ENCODE measurements around the gene PCSK7. TPM values are rescaled to one million over a fixed set of nuclear protein-coding genes. Genes with fewer than 3 reads are reported as not detected.

The PCSK7 gene
- total RNA-seq, 2 donors from 2014 or later = 41.4 to 90.2 TPM

DNA sequence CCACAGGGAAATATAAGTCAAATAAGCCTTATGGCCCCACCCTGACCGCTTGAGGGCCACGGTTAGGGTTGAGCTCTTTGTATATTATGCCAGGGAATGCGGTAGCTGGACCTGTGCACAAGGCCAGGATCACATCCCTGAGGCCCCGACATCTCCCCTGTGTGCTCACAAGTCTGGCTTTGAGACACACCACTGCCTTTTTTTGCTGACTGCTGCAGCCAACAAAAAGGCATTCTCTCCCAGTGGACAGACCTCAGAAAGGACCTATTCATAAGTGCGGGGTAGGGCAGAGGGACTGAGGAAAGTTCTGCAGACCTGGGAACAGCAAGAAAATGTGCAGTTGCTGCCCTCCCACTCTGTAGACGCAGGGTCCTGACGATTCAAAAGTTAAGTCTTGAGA is 56.8 kb downstream of the PCSK7 start:
- no peak for DNase-seq (ENCODE audit: low spot score)
- H3K27ac ChIP-seq = no peak overlapping the region

DNA sequence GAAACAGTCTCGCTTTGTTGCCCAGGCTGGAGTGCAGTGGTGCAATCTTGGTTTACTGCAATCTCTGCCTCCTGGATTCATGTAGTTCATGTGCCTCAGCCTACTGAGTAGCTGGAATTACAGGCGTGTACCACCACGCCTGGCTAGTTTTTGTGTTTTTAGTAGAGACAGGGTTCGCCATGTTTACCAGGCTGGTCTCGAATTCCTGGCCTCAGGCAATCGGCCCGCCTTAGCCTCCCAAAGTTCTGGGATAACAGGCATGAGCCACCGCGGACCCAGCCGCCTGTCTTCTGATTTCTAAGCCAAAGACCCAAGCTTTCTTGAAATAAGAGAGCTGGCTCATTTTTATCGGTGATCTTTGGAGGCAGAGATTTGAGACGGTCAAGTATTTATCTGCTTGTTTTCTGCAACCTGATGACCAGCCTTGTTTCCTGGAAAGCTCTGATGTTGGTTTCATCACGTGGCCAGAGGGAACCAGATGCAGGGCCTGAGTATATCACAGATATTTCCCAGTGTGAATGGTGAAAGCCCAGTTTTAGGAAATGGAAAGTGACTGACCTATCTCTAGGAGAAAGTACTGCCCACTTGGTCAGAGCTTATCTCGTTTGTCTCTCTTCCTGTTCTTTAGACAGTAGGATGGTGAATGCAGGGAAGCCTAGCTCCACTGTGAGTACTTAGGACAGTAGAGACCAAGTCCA is 59.0 kb downstream of the PCSK7 start:
- Histone ChIP-seq H3K9me3 (no peaks in the 10 kb centered on the region), H3K4me3 (no peak overlapping the region), H3K4me1 (ENCODE audit: control insufficient read depth in 1 of 2, low read depth in 2 of 2) (peaks cover 0 to 10% of the 10 kb centered on the region in 2 donors), H3K27ac (no peak overlapping the region), H3K27me3 (replicated peaks; ENCODE audit: insufficient read depth) (no peaks in the 10 kb centered on the region), H3K36me3 (peaks cover 11% of the 10 kb centered on the region)
- DNase-seq (ENCODE audit: low spot score) (no peak), ATAC-seq (ENCODE audit: insufficient number of reproducible peaks, low FRiP score, low read depth) (no peak)
- TF ChIP-seq, protein P1, sequence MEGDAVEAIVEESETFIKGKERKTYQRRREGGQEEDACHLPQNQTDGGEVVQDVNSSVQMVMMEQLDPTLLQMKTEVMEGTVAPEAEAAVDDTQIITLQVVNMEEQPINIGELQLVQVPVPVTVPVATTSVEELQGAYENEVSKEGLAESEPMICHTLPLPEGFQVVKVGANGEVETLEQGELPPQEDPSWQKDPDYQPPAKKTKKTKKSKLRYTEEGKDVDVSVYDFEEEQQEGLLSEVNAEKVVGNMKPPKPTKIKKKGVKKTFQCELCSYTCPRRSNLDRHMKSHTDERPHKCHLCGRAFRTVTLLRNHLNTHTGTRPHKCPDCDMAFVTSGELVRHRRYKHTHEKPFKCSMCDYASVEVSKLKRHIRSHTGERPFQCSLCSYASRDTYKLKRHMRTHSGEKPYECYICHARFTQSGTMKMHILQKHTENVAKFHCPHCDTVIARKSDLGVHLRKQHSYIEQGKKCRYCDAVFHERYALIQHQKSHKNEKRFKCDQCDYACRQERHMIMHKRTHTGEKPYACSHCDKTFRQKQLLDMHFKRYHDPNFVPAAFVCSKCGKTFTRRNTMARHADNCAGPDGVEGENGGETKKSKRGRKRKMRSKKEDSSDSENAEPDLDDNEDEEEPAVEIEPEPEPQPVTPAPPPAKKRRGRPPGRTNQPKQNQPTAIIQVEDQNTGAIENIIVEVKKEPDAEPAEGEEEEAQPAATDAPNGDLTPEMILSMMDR (IDR thresholded peaks at IDR 0.05) = no peak

More for the DNA sequence above, 56.8 kb downstream of the PCSK7 start:
- ATAC-seq (ENCODE audit: insufficient number of reproducible peaks, low FRiP score, low read depth) = no peak
- Histone ChIP-seq H3K4me3 (no peak overlapping the region), H3K9me3 (no peaks in the 10 kb centered on the region), H3K27me3 (replicated peaks; ENCODE audit: insufficient read depth) (no peaks in the 10 kb centered on the region), H3K36me3 (peaks cover 2% of the 10 kb centered on the region), H3K4me1 (ENCODE audit: control insufficient read depth in 1 of 2, low read depth in 2 of 2) (peaks cover 9 to 21% of the 10 kb centered on the region in 2 donors)
- TF ChIP-seq, protein P1 (IDR thresholded peaks at IDR 0.05) = no peak

DNA sequence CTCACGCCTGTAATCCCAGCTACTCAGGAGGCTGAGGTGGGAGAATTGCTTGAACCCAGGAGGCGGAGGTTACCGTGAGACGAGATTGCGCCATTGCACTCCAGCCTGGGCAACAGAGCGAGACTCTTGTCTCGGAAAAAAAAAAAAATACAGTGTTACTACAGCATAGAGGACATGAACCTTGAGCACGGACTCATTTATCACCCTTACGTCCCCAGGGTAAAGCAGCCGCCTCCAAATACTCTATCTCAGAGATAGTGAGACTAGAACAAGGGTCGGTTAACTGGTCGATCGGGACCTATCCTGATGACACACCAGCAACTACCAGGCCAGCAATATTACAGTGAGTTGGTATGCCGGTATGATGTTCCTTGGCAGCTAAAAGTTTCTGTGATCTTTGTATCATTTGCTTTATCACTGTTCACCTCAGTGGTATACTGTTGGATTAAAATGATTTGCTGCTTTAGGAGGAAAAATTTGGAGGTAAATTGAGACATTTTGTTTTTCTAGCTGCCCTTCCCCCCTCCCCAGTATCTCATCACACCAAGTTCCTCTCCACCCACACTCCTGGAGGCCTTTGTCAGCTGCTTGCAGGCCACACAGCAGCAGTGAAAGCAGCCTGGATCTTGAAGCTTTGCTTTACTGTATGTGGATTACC is 60.3 kb downstream of the PCSK7 start:
- no peaks in the 10 kb centered on the region for H3K27me3 ChIP-seq (replicated peaks; ENCODE audit: insufficient read depth)
- H3K36me3 ChIP-seq = peaks cover 19% of the 10 kb centered on the region
- no peaks in the 10 kb centered on the region for H3K9me3 ChIP-seq
- H3K4me1 ChIP-seq (ENCODE audit: control insufficient read depth in 1 of 2, low read depth in 2 of 2) = peaks cover 0 to 6% of the 10 kb centered on the region in 2 donors
- no peak overlapping the region for H3K27ac ChIP-seq
- H3K4me3 ChIP-seq = no peak overlapping the region
- TF ChIP-seq, protein P1 (IDR thresholded peaks at IDR 0.05) = no peak
- DNase-seq (ENCODE audit: low spot score) (no peak), ATAC-seq (ENCODE audit: insufficient number of reproducible peaks, low FRiP score, low read depth) (no peak)

DNA sequence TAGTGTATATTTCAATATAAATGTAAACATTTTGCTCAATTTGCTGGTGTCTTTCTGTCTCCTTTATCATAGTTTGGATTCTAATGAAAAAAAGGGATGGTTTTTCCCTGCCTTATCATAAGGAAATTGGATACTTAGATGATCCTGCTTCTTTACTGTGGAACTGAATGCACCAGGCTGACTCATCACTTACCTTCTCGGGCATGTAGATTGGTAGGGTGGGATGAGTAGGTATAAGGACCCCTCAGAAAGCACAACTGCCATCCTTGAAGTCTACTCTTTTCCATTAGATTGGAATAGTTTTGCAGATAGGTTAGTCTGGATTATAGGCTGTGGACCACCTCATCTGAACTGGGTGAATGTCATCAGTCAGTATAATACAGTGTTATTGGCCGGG is 60.9 kb downstream of the PCSK7 start:
- peaks cover 21% of the 10 kb centered on the region for H3K36me3 ChIP-seq
- ATAC-seq (ENCODE audit: insufficient number of reproducible peaks, low FRiP score, low read depth) (no peak), DNase-seq (ENCODE audit: low spot score) (no peak)
- H3K27ac ChIP-seq = no peak overlapping the region
- H3K4me3 ChIP-seq = no peak overlapping the region
- TF ChIP-seq, protein P1 (IDR thresholded peaks at IDR 0.05) = no peak
- no peaks in the 10 kb centered on the region for H3K27me3 ChIP-seq (replicated peaks; ENCODE audit: insufficient read depth)
- H3K4me1 ChIP-seq (ENCODE audit: control insufficient read depth in 1 of 2, low read depth in 2 of 2) = peaks cover 0 to 2% of the 10 kb centered on the region in 2 donors
- H3K9me3 ChIP-seq = no peaks in the 10 kb centered on the region

DNA sequence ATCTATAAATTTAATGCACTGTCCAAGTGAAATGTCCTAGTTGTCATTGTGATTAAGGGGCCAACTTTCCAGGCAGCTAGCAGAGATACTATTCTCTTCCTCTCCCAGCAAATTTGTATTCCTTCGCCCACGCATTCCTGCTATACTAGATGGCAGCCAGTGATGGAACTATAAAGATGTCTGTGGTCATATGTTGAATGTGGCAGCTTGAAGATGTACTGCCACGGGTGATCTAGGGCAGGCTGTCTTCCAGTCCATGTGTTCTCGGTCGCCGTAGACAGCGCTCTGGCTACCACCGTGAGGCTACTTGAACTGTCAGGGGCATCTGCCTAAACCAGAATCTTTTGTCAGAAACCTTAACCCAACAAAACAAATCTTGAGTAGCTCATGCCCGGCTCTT is 61.7 kb downstream of the PCSK7 start:
- Histone ChIP-seq H3K36me3 (peaks cover 26% of the 10 kb centered on the region), H3K4me1 (ENCODE audit: control insufficient read depth in 1 of 2, low read depth in 2 of 2) (no peaks in the 10 kb centered on the region), H3K4me3 (no peak overlapping the region), H3K27me3 (replicated peaks; ENCODE audit: insufficient read depth) (no peaks in the 10 kb centered on the region), H3K9me3 (no peaks in the 10 kb centered on the region), H3K27ac (no peak overlapping the region)
- TF ChIP-seq, protein P1 (IDR thresholded peaks at IDR 0.05) = no peak
- ATAC-seq (ENCODE audit: insufficient number of reproducible peaks, low FRiP score, low read depth) (no peak), DNase-seq (ENCODE audit: low spot score) (no peak)

All from thoracic aorta (tissue), 2 donors.